GM12878 (cell line): ENCODE measurements around the gene REPS2. TPM values are rescaled to one million over a fixed set of nuclear protein-coding genes. Genes with fewer than 3 reads are reported as not detected.

Source experiments
- ATAC-seq: fragments of 200-7000 bp; cut with Tn5 transposase; 3 replicates; pipeline ENCODE4 v1.9.1; 2020; ENCODE audit warnings: mild to moderate bottlenecking, moderate library complexity
- BruUV-seq: library from RNA; stranded (reverse); fragments of 400-500 nt; replicated peaks from 2 replicates; lab custom pipeline; 2021; lab: Mats Ljungman, UMichigan
- CTCF ChIA-PET: fragments of 300-600 bp; sonication (Branson Sonifier 250); formaldehyde crosslinking; extraction: SDS; loops from one replicate; lab custom pipeline; 2021; ENCODE audit warnings: inconsistent platforms; lab: Yijun Ruan, JAX
- POLR2A ChIA-PET: fragments of 350-600 bp; formaldehyde crosslinking; extraction: SDS; loops from one replicate; lab custom pipeline; 2021; ENCODE audit warnings: inconsistent platforms; lab: Charles Lee
- RAD21 ChIA-PET: fragments of 300-600 bp; sonication (Branson Sonifier 250); formaldehyde crosslinking; loops from one replicate; lab custom pipeline; 2023; ENCODE audit warnings: antibody characterized with exemption; ENCODE audit not compliant: unreplicated experiment; lab: Charles Lee
- SMC1A ChIA-PET: fragments of 300-600 bp; sonication (Branson Sonifier 250); formaldehyde crosslinking; loops from one replicate; lab custom pipeline; 2023; ENCODE audit not compliant: unreplicated experiment, uncharacterized antibody; lab: Charles Lee
- DNase-seq: peaks from one replicate; pipeline ENCODE4 v3.0.0-alpha.2; 2011; ENCODE audit warnings: low read depth, low spot score
- FAIRE-seq: peaks from 3 replicates; lab custom pipeline; 2011; peaks lifted over from hg19 to GRCh38; lab: Jason Lieb, UNC
- H2AFZ ChIP-seq: 2 replicates; pipeline ENCODE4 v1.6.0; 2011; ENCODE audit warnings: low read depth, low read length, control low read depth; ENCODE audit not compliant: control insufficient read depth
- H3K27ac ChIP-seq: 2 replicates; pipeline ENCODE4 v1.5.1; 2011; ENCODE audit warnings: control low read depth; ENCODE audit not compliant: control insufficient read depth, insufficient read depth
- H3K27me3 ChIP-seq, 2 experiments: replicated peaks in 1 of 2; 2 replicates each; pipeline versions ENCODE4 v1.6.0 to v1.6.1; 2011; ENCODE audit warnings: low read length in 1 of 2; ENCODE audit not compliant: control insufficient read depth in 2 of 2, insufficient read depth in 2 of 2
- H3K36me3 ChIP-seq, 2 experiments: 2 replicates each; pipeline ENCODE4 v1.5.1; 2011; ENCODE audit warnings: low read length in 1 of 2; ENCODE audit not compliant: control insufficient read depth in 2 of 2, insufficient read depth in 2 of 2
- H3K4me1 ChIP-seq: 2 replicates; pipeline ENCODE4 v1.6.1; 2011; ENCODE audit warnings: mild to moderate bottlenecking, low read length, moderate library complexity, mixed read lengths; ENCODE audit not compliant: control insufficient read depth, insufficient read depth
- H3K4me2 ChIP-seq: 2 replicates; pipeline ENCODE4 v1.6.0; 2011; ENCODE audit warnings: control low read depth; ENCODE audit not compliant: control insufficient read depth, insufficient read depth
- H3K4me3 ChIP-seq: fragments of 200-600 bp; sonication (generic); 2 replicates; pipeline ENCODE4 v1.5.1; 2016
- H3K79me2 ChIP-seq: 2 replicates; pipeline ENCODE4 v1.6.0; 2011; ENCODE audit warnings: low read length; ENCODE audit not compliant: control insufficient read depth, insufficient read depth
- H3K9ac ChIP-seq: 2 replicates; pipeline ENCODE4 v1.8.0; 2011; ENCODE audit warnings: low read length, control low read depth, mixed read lengths; ENCODE audit not compliant: control insufficient read depth, insufficient read depth
- H3K9me3 ChIP-seq: replicated peaks from 3 replicates; pipeline ENCODE4 v1.5.1; 2011; ENCODE audit warnings: mild to moderate bottlenecking, low read length; ENCODE audit not compliant: control insufficient read depth, insufficient read depth
- H4K20me1 ChIP-seq: 2 replicates; pipeline ENCODE4 v1.6.0; 2011; ENCODE audit not compliant: control insufficient read depth, insufficient read depth
- BACH1 ChIP-seq: fragments of 450-650 bp; IDR thresholded peaks from 2 replicates; pipeline ENCODE4 v1.6.1; 2017; ENCODE audit warnings: mild to moderate bottlenecking, borderline replicate concordance
- CEBPZ ChIP-seq: fragments of 150-350 bp; IDR thresholded peaks from 2 replicates; pipeline ENCODE4 v1.6.1; 2016; ENCODE audit warnings: low read depth, low read length
- E4F1 ChIP-seq: fragments of 450-650 bp; IDR thresholded peaks from 2 replicates; pipeline ENCODE4 v1.6.1; 2018; ENCODE audit warnings: borderline replicate concordance, mild to moderate bottlenecking; ENCODE audit not compliant: partially characterized antibody
- HDAC2 ChIP-seq: fragments of 200-600 bp; sonication (generic); IDR thresholded peaks from 2 replicates; pipeline ENCODE4 v1.6.1; 2017
- IKZF1 ChIP-seq: fragments of 450-650 bp; conservative IDR thresholded peaks from 2 replicates; pipeline ENCODE4 v1.6.1; 2017; ENCODE audit warnings: antibody characterized with exemption, mild to moderate bottlenecking
- JUNB ChIP-seq: IDR thresholded peaks from 2 replicates; pipeline ENCODE4 v1.6.1; 2016; ENCODE audit warnings: antibody characterized with exemption, mild to moderate bottlenecking
- JUND ChIP-seq: IDR thresholded peaks from 2 replicates; pipeline ENCODE4 v1.6.1; 2012; ENCODE audit warnings: low read depth, mild to moderate bottlenecking, low read length, improper control_type of control experiment, moderate library complexity
- NR2F1 ChIP-seq: fragments of 450-650 bp; conservative IDR thresholded peaks from 2 replicates; pipeline ENCODE4 v1.6.1; 2017; ENCODE audit warnings: mild to moderate bottlenecking
- RAD51 ChIP-seq: fragments of 450-650 bp; IDR thresholded peaks from 2 replicates; pipeline ENCODE4 v1.6.1; 2016; ENCODE audit warnings: moderate library complexity, mild to moderate bottlenecking, inconsistent platforms
- SPI1 ChIP-seq: IDR thresholded peaks from 2 replicates; pipeline ENCODE4 v1.6.1; 2011; ENCODE audit warnings: low read depth, mild to moderate bottlenecking, low read length, moderate library complexity, borderline replicate concordance; ENCODE audit not compliant: insufficient read depth
- SREBF1 ChIP-seq: IDR thresholded peaks from 2 replicates; pipeline ENCODE4 v1.6.1; 2012; ENCODE audit warnings: mild to moderate bottlenecking, low read length
- STAT1 ChIP-seq: fragments of 450-650 bp; conservative IDR thresholded peaks from 2 replicates; pipeline ENCODE4 v1.6.1; 2014; ENCODE audit warnings: antibody characterized with exemption, mild to moderate bottlenecking
- SUPT20H ChIP-seq: IDR thresholded peaks from 2 replicates; pipeline ENCODE4 v1.6.1; 2011; ENCODE audit warnings: low read depth, mild to moderate bottlenecking, low read length, moderate library complexity, borderline replicate concordance; ENCODE audit not compliant: control insufficient read depth
- TCF3 ChIP-seq: IDR thresholded peaks from 2 replicates; pipeline ENCODE4 v1.6.1; 2012; ENCODE audit warnings: low read depth, mild to moderate bottlenecking, low read length, borderline replicate concordance; ENCODE audit not compliant: insufficient read depth
- ZBED1 ChIP-seq: IDR thresholded peaks from 2 replicates; pipeline ENCODE4 v1.6.1; 2016; ENCODE audit warnings: borderline replicate concordance
- ZBTB4 ChIP-seq: fragments of 450-650 bp; formaldehyde crosslinking; IDR thresholded peaks from 2 replicates; pipeline ENCODE4 v1.4.0; 2022; ENCODE audit warnings: mild to moderate bottlenecking, moderate library complexity
- ZNF24 ChIP-seq: fragments of 450-650 bp; IDR thresholded peaks from 2 replicates; pipeline ENCODE4 v1.6.1; 2017; ENCODE audit warnings: antibody characterized with exemption, mild to moderate bottlenecking
- WGBS: methylation state at CpG from one replicate; pipeline ENCODE4 v1.1.6; 2016; ENCODE audit warnings: low lambda C conversion rate; ENCODE audit not compliant: insufficient replicate concordance, insufficient coverage; ENCODE audit errors: missing lambda C conversion rate; 5-methylcytosine and 5-hydroxymethylcytosine counted together
- in situ Hi-C: fragments of 300-500 bp; cut with MboI; formaldehyde crosslinking; loops from 9 replicates; pipeline ENCODE4 v1.14.3; 2018; ENCODE audit warnings: mixed read lengths
- intact Hi-C: fragments of 100-400 bp; cut with micrococcal nuclease; formaldehyde crosslinking; loops from one replicate; pipeline ENCODE4 v1.14.2; 2022; ENCODE audit not compliant: unreplicated experiment
- polyA plus RNA-seq, 11 experiments: library from polyadenylated mRNA; depleted of rRNA in 4 of 11; unstranded in 6 of 11; stranded (reverse) in 5 of 11; fragments of >200 nt; fragmentation: Nextera tagmentation in 4 of 11; fragmentation: Illumina TruSeq in 1 of 11; extraction: Ambion mirVana in 4 of 11; extraction: Trizol in 1 of 11; gene quantifications; 1 replicate in 1 of 11; 2 replicates in 10 of 11; pipeline versions ENCODE4 v1.2.1 to v1.2.3, GENCODE V29; 2011 to 2016; ENCODE audit warnings: inconsistent platforms in 2 of 11, missing spikeins in 2 of 11, low read depth in 1 of 11
- total RNA-seq, 4 experiments: library from RNA; depleted of rRNA in 3 of 4; stranded (reverse); fragments of >200 nt in 3 of 4; fragmentation: Illumina TruSeq in 1 of 4; extraction: Trizol in 1 of 4; gene quantifications; 2 replicates each; pipeline versions ENCODE4 v1.2.1 to v1.2.3, GENCODE V29; 2013 to 2021

REPS2 gene
- total and polyA plus RNA-seq, 10 of the 15 experiments (the other 5 are each of a cell fraction or from before 2014, with no cell fraction given): 2.1 to 6.8 (median 3.9) TPM

- H4K20me1 ChIP-seq: no peaks in the 10 kb centered on the region
- in situ Hi-C loops (no loop called here), intact Hi-C loops (no loop called here)
- no peaks in the 10 kb centered on the region; the same call in 1 of the 2 replicates for H3K4me1 ChIP-seq
- no peak overlapping the region for H3K4me3 ChIP-seq
- no peak overlapping the region for H3K27ac ChIP-seq
- ATAC-seq: no peak
- no peak overlapping the region for H2AFZ ChIP-seq
- SMC1A ChIA-PET: interaction anchor here (0.6 to 1.0 kb wide), 3 partner anchors 20 to 114 kb away, joined by 3 read pairs; no protein-coding TSS in a partner anchor
- H3K9ac ChIP-seq: no peak overlapping the region
- H3K4me2 ChIP-seq: no peak overlapping the region
- DNase-seq: no peak
- RAD21 ChIA-PET: interaction anchor here (1.8 kb wide), 1 partner anchor 24 kb away, joined by 5 read pairs; no protein-coding TSS in a partner anchor
- H3K9me3 ChIP-seq: no peaks in the 10 kb centered on the region
- CTCF ChIA-PET: interaction anchor here (1.1 to 1.9 kb wide), 2 partner anchors 21 to 32 kb away, joined by 4 to 10 read pairs; no protein-coding TSS in a partner anchor
- H3K36me3 ChIP-seq: no peaks in the 10 kb centered on the region
- no peaks in the 10 kb centered on the region; a peak in 2 of 4 replicates for H3K27me3 ChIP-seq
- WGBS: 33% methylated on average over 3 of the region's 3 CpGs
- no TSS peak for BruUV-seq
- POLR2A ChIA-PET: no interaction called here
- no peak for FAIRE-seq
- H3K79me2 ChIP-seq: no peaks in the 10 kb centered on the region
- TF ChIP-seq RAD51 (no peak), ZBTB4 (CRISPR knock-in tag) (no peak), E4F1 (no peak), TCF3 (no peak), BACH1 (no peak), JUNB (no peak), HDAC2 (no peak), ZBED1 (no peak), SREBF1 (no peak), SPI1 (no peak), STAT1 (no peak), ZNF24 (no peak), SUPT20H (no peak), IKZF1 (no peak), NR2F1 (no peak), JUND (no peak), CEBPZ (no peak)
Measured at GRCh38 chrX:17014216-17014615, 67.8 kb downstream of the REPS2 start.
